Measurements from ENCODE around the gene HEXA. TPM values are rescaled to one million over a fixed set of nuclear protein-coding genes. Genes with fewer than 3 reads are reported as not detected.

HEXA gene
- total RNA-seq, 4 donors from 2014 or later, result 64.5 to 112 (median 84.9) TPM

DNA sequence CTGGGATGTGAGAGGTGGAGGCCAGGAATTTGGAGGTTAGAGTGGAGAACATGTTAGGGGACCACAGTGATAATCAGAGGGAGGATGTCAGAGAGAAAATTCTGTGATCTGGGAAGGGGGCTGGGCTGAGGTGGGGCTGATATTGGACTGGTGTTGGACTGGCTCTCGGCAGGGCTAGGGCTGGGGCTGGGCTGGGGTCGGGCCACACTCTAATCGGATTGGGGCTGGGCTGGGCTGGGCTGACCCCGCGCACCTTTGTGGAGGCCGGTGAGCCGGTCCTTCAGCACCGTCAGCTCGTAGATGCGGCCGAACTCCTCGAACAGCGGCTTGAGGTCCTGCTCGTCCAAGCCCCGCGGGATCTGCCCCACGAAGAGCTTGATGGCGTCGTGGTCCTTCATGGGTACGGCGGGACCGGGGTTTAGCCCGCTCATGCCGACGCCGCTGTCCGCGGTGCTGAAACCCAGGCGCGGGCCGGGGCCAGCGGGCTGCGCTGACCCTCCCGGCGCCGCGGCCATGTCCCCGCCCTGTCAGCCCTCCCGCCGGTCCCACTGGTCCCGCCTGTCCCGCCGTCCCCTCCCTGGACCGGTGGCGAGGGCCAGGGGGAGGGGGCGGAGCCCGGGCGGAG is 56.3 kb downstream of the HEXA start:
- 19 to 20% methylated on average over 7 to 16 of the region's 48 CpGs for WGBS, 2 donors
- peaks cover 0 to 5% (median 1%) of the 10 kb centered on the region in 4 donors for H3K9me3 ChIP-seq
- H3K4me3 ChIP-seq, result peak overlapping the region; percentile 13 to 61 (median 41)
- H3K4me1 ChIP-seq, result peaks cover 0 to 16% (median 14%) of the 10 kb centered on the region in 4 donors
- peaks cover 0 to 3% (median 0%) of the 10 kb centered on the region in 3 donors for H3K36me3 ChIP-seq
- H3K27me3 ChIP-seq, result no peaks in the 10 kb centered on the region
- peak overlapping the region in 1 of 4 donors; percentile 32 for H3K27ac ChIP-seq
- TF ChIP-seq, protein P1, sequence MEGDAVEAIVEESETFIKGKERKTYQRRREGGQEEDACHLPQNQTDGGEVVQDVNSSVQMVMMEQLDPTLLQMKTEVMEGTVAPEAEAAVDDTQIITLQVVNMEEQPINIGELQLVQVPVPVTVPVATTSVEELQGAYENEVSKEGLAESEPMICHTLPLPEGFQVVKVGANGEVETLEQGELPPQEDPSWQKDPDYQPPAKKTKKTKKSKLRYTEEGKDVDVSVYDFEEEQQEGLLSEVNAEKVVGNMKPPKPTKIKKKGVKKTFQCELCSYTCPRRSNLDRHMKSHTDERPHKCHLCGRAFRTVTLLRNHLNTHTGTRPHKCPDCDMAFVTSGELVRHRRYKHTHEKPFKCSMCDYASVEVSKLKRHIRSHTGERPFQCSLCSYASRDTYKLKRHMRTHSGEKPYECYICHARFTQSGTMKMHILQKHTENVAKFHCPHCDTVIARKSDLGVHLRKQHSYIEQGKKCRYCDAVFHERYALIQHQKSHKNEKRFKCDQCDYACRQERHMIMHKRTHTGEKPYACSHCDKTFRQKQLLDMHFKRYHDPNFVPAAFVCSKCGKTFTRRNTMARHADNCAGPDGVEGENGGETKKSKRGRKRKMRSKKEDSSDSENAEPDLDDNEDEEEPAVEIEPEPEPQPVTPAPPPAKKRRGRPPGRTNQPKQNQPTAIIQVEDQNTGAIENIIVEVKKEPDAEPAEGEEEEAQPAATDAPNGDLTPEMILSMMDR (IDR thresholded peaks at IDR 0.05), result no peak
- TF ChIP-seq POLR2A (IDR thresholded peaks at IDR 0.05), result no peak
- TF ChIP-seq EP300 (IDR thresholded peaks at IDR 0.05), result no peak
- peak in 1 of 2 donors; percentile 37 for DNase-seq (ENCODE audit: low spot score in 2 of 2)

DNA sequence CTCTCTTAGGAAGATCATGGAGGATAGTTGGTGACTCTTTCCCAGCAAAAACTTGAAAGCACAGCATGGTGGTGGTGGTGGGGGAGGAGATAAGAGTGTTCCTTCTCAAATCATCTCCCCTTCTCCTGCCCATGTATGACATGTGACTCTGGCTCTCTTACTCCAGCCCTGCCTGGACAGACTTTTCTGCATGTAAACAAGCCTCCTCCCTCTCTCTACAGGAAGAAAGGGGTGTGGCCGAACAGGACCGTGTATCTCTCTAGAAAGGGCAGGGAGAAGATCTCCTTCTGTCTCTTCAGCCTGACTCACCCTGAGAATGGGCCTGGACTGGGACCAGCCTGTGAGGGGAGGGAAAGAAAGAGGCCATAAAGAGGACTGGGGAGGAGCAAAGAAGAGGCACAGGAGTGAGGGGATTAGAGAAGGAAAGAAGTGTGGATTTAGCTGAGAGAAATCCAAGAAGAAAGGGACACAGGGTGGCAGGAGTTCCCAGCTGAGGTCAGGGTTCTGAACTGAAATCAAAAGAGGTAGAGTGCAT is 57.3 kb downstream of the HEXA start:
- TF ChIP-seq POLR2A (IDR thresholded peaks at IDR 0.05) (no peak), EP300 (IDR thresholded peaks at IDR 0.05) (no peak)
- TF ChIP-seq, protein P1 (IDR thresholded peaks at IDR 0.05), result no peak
- H3K4me1 ChIP-seq, result peaks cover 0 to 16% (median 14%) of the 10 kb centered on the region in 4 donors
- no peaks in the 10 kb centered on the region for H3K36me3 ChIP-seq
- H3K27ac ChIP-seq, result no peak overlapping the region
- H3K4me3 ChIP-seq, result no peak overlapping the region
- no peak for DNase-seq (ENCODE audit: low spot score in 2 of 2)
- 54 to 56% methylated on average over 2 of the region's 2 CpGs for WGBS, 2 donors
- no peaks in the 10 kb centered on the region for H3K9me3 ChIP-seq
- H3K27me3 ChIP-seq, result no peaks in the 10 kb centered on the region

DNA sequence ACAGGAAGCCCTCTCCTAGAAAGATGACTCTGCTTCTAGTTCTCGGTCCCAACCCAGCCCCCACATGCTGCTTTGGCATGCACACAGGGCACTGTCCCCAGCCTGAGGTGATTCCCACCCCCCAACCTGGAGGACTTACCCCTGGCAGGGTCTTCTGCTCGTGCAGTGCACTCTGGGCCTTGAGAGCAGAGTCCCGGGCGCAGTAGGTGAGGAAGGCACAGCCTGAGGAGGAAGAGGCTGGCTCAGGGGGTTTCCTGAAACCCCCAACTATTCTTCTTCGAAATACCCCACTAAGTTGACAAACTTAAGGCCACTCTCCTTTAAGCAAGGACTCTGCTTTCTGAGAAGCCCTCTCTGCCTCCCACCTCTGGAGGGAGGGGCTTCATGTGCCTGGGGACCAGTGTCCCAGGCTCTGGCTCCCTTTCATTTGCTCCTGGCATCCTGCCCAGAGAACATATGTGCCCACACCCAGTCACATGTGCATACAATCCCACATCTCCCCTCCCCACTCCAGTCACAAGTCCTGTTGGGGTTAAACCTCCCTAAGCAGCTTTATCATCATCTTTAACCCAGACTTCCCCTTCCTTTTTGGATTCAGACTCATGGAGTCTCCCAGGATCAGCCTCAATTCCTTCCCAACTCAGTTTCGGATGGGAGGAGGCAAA is 60.0 kb downstream of the HEXA start:
- WGBS, 2 donors, result 63 to 80% methylated on average over 6 of the region's 6 CpGs
- Histone ChIP-seq H3K9me3 (no peaks in the 10 kb centered on the region), H3K4me3 (no peak overlapping the region), H3K4me1 (peaks cover 0 to 16% (median 13%) of the 10 kb centered on the region in 4 donors), H3K36me3 (no peaks in the 10 kb centered on the region), H3K27me3 (no peaks in the 10 kb centered on the region), H3K27ac (no peak overlapping the region)
- TF ChIP-seq, protein P1 (IDR thresholded peaks at IDR 0.05), result no peak
- TF ChIP-seq POLR2A (IDR thresholded peaks at IDR 0.05) (no peak), EP300 (IDR thresholded peaks at IDR 0.05) (no peak)
- DNase-seq (ENCODE audit: low spot score in 2 of 2), result no peak

DNA sequence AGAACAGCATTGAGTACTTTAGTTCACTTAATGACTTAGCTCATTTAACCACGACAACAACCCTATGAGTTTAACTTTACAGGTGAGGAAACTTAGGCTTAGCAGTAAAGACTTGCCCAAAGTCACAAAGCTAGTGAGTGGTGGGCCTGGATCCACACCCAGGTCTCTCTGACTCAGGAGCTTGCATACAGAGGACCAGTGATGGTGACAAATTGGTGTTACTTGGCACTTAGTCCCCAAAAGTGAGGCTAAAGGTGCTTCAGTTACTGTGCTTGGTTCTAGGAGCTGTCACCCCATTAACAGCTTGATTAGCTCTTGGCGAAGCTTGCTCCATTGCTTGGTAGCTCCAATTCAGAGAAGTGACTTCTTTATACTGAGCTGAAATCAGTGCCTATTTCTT is 61.9 kb downstream of the HEXA start:
- H3K27me3 ChIP-seq, result no peaks in the 10 kb centered on the region
- H3K36me3 ChIP-seq, result peaks cover 0 to 6% (median 0%) of the 10 kb centered on the region in 3 donors
- no peak overlapping the region for H3K4me3 ChIP-seq
- no peak for DNase-seq (ENCODE audit: low spot score in 2 of 2)
- H3K4me1 ChIP-seq, result no peaks in the 10 kb centered on the region
- no peak for TF ChIP-seq EP300 (IDR thresholded peaks at IDR 0.05)
- TF ChIP-seq, protein P1 (IDR thresholded peaks at IDR 0.05), result no peak
- 84 to 92% methylated on average over 2 of the region's 2 CpGs for WGBS, 2 donors
- H3K27ac ChIP-seq, result no peak overlapping the region
- H3K9me3 ChIP-seq, result no peaks in the 10 kb centered on the region

DNA sequence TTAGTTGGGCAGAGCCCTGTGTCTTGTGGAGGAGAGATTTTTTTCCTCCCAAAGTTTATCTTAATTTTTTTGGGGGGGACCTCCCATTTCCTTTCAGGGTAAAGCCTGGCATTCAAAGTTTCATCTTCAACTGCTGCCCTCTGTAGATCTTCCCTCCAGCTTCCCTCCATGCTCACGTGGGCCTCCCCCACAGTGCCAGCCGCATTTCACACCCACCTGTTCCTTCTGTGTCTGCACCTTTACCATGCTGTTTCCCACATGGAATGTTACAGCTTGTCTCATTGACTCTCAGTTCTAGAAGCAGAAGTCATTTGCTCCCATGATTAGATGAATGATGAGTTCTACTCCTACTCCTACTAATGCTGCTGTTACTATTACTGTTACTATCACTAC is 62.4 kb downstream of the HEXA start:
- no peak for DNase-seq (ENCODE audit: low spot score in 2 of 2)

More for the DNA sequence above, 62.4 kb downstream of the HEXA start:
- WGBS, 2 donors, result 81 to 83% methylated on average over 2 of the region's 2 CpGs
- Histone ChIP-seq H3K36me3 (peaks cover 0 to 6% (median 0%) of the 10 kb centered on the region in 3 donors), H3K4me3 (no peak overlapping the region), H3K27ac (no peak overlapping the region), H3K9me3 (no peaks in the 10 kb centered on the region), H3K27me3 (no peaks in the 10 kb centered on the region), H3K4me1 (no peaks in the 10 kb centered on the region)
- no peak for TF ChIP-seq EP300 (IDR thresholded peaks at IDR 0.05)
- no peak for TF ChIP-seq POLR2A (IDR thresholded peaks at IDR 0.05)
- TF ChIP-seq, protein P1 (IDR thresholded peaks at IDR 0.05), result no peak
